A549 (cell line): ENCODE measurements around the gene CDYL2.

ENCODE experiments used
- CTCF ChIP-seq: fragments of >200 bp; sonication (Bioruptor Twin); formaldehyde crosslinking; IDR thresholded peaks from 3 replicates; pipeline ENCODE4 v1.5.1; 2016
- GATA3 ChIP-seq: IDR thresholded peaks from 2 replicates; pipeline ENCODE4 v1.6.1; 2012; ENCODE audit warnings: borderline replicate concordance
- POLR2A ChIP-seq: IDR thresholded peaks from 2 replicates; pipeline ENCODE4 v1.6.1; 2012; ENCODE audit warnings: mild to moderate bottlenecking, low read length
- RNF2 ChIP-seq: fragments of 200-600 bp; sonication (generic); IDR thresholded peaks from 2 replicates; pipeline ENCODE4 v1.6.1; 2016; ENCODE audit warnings: low read depth, mild to moderate bottlenecking, antibody characterized with exemption, moderate library complexity, borderline replicate concordance

- no peak for TF ChIP-seq CTCF
- no peak for TF ChIP-seq RNF2
- no peak for TF ChIP-seq POLR2A
- TF ChIP-seq GATA3 = no peak
These were observed 24.1 kb upstream of the CDYL2 start for GRCh38 chr16:80828495-80828894.
